GM19467 (cell line): Measurements from ENCODE around the gene PIEZO2.

Experiments used
- ATAC-seq: cut with Tn5 transposase; IDR thresholded peaks from one replicate; pipeline ENCODE4 v1.9.1; 2021; ENCODE audit warnings: mild to moderate bottlenecking, moderate library complexity; ENCODE audit not compliant: unreplicated experiment

Gene PIEZO2

GRCh38 chr18:10989486-10989885, 159.9 kb downstream of the PIEZO2 start:
- ATAC-seq: no peak

GRCh38 chr18:10985689-10986088, 163.7 kb downstream of the PIEZO2 start:
- ATAC-seq: no peak

DNA sequence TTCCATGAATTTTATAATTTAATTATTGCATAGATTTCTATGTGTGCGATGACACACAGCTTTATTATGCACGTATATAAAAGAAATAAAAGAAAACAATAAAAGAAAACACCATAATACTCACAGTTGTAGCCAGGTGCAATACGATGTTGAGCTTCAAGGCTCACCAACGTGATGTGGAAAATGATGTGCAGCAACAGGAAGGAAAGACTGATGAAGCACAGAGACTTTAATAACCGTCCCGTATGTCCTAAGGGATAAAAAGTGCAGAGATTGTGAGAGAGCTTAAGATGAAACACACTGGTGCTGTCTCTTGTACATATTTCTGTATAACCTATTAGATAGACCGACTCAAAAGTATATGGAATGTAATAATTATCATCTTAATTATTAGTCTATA, 170.0 kb downstream of the PIEZO2 start:
- no peak for ATAC-seq

DNA sequence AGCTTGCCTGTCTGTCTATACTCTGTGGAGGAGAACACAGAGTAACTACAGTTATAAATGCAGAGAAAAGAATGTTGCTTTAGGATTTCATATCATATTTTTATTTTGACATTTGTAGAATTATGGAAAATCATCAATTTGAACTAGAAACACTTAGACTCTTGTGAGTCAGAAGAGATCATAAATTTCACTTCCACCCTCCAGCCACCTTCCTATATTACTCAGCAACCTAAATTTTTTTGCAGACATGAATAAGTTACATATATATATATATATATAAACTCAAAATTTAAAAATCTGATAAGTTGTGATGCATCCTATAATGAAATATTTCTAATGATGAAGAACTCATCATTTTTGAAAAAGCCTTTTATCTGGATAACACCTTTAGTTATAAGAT, 172.3 kb downstream of the PIEZO2 start:
- no peak for ATAC-seq

- no peak for ATAC-seq
Observed at GRCh38 chr18:10973567-10974203, 175.7 kb downstream of the PIEZO2 start.

- no peak for ATAC-seq
Observed at GRCh38 chr18:10971717-10972116, 177.7 kb downstream of the PIEZO2 start.

- no peak for ATAC-seq
Observed at GRCh38 chr18:10965119-10965518, 184.2 kb downstream of the PIEZO2 start.

DNA sequence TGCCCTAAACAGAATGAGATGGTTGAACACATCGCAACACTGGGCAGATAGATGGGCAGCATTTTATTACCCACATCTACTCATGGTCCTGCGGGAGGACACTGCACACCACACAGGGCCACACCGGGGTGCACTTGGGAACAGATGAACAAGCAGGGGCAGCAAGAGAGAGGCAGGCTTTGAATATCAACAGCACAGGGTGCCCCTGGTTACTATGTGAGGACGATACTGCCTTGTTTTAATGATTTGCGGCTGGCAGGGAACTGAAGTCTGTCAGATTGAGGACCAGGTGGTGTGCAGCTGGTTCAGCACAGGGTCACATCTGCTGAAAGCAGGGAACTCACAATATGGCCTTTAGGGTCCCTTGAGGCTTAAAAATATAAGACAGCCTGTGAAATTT, 195.7 kb downstream of the PIEZO2 start:
- ATAC-seq: no peak

DNA sequence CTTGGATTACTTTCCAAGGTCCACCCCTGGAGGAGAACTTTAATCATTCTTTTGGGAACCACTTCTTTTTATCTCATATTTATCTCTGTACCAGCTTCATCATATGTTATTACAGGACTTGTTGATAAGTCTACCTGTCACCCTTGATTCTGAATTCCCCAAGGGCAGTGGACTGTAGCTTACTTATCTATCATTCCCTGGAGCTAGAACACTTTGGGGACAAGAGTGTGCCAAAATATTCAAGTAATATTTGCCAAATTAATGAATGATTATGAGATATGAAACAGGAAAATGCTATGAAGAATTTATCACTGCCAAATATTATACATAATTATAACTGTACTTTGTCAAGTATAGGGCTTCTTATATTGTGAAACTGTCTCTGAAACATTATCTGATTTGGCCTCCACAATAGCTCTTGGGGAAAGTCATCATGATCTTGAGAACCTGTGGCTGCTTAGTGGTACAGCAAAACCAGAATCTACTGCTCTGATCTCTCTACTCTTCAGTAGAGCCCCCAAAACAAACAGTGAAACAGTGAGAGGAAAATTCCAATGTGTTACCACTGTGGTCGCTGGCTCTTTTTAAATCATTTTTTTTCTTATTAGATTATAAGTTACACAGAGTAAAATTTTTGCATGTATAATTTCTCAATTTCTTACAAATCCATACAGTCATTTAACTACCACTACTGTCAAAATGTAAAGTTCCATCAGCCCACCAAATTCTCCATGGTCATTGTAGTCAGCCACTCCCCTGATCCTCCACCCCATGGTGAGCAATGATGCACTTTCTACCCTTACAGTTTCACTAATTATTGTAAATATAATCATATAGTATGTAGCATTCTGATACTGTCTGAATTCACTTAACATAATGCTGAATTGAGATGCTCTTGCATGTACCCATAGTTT, 197.5 kb downstream of the PIEZO2 start:
- ATAC-seq: no peak

DNA sequence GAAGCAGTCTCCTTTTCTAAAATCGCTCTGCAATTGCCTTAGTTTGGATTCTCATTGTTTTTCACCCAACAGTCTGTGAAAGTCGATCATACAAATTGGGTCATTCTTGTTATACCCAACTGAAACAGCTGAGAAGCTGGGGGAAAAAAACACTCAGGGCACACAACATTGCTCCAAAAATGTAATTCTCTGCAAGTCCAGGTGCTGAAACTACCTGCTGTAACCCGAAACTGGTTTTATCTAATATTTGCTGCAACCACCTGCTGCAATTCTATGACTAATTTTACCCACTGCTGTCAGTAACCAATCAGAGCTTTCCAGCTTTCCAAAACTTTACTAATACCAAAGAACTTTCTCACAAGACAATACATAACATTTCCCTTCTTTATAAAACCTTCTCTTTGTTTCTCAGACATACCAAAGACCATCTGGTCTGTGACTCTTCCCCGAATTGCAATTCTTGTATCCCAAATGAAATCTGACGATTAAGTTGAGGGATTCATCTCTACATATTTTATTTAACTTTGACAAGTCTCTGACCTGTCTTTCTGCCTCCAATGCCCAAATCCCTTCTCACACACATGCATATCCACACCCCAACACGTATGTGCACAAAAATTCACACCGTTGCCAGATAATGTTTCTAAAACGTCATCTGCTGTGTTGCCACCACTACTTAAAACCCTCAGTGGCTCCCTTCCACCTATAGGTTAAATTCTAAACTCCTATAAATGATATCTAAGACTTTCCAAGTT, 198.3 kb downstream of the PIEZO2 start:
- ATAC-seq: no peak

- no peak for ATAC-seq
Observed at GRCh38 chr18:10950080-10950875, 199.1 kb downstream of the PIEZO2 start.

DNA sequence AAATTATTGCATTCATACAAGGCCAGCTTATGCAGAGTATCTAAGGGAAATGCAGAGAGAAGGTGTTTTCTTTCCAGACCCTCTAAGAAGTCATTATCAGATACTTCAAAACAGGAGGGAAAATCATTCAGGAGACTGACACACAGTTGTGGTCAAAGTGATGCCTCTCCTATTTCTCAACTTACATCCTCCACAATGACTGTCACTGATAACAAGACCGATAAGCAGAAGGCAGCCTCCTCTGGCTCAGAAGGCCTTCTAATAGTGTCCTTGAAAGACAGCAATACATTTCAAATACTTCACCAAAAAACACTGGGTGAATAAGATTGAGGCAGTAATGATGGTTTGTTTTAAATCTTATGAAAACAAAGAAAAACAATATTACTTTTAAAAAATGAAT, 199.7 kb downstream of the PIEZO2 start:
- no peak for ATAC-seq

GRCh38 chr18:10948421-10948820, 200.9 kb downstream of the PIEZO2 start:
- no peak for ATAC-seq

GRCh38 chr18:10946058-10946457, 203.3 kb downstream of the PIEZO2 start:
- ATAC-seq: no peak

DNA sequence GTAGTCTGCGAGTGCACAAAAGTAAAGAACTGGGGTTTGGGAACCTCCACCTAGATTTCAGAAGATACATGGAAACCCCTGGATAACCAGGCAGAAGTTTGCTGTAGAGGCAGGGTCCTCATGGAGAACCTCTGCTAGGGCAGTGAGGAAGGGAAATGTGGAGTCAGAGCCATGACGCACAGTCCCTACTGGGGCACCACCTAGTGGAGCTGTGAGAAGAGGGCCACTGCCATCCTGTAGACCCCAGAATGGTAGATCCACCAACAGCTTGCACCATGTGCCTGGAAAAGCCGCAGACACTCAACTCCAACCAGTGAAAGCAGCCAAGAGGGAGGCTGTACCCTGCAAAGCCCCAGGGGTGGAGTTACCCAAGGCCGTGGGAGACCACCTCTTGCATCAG, 206.4 kb downstream of the PIEZO2 start:
- no peak for ATAC-seq

GRCh38 chr18:10939822-10940221, 209.5 kb downstream of the PIEZO2 start:
- no peak for ATAC-seq

- ATAC-seq: no peak
Observed at GRCh38 chr18:10937743-10938640, 211.4 kb downstream of the PIEZO2 start.

DNA sequence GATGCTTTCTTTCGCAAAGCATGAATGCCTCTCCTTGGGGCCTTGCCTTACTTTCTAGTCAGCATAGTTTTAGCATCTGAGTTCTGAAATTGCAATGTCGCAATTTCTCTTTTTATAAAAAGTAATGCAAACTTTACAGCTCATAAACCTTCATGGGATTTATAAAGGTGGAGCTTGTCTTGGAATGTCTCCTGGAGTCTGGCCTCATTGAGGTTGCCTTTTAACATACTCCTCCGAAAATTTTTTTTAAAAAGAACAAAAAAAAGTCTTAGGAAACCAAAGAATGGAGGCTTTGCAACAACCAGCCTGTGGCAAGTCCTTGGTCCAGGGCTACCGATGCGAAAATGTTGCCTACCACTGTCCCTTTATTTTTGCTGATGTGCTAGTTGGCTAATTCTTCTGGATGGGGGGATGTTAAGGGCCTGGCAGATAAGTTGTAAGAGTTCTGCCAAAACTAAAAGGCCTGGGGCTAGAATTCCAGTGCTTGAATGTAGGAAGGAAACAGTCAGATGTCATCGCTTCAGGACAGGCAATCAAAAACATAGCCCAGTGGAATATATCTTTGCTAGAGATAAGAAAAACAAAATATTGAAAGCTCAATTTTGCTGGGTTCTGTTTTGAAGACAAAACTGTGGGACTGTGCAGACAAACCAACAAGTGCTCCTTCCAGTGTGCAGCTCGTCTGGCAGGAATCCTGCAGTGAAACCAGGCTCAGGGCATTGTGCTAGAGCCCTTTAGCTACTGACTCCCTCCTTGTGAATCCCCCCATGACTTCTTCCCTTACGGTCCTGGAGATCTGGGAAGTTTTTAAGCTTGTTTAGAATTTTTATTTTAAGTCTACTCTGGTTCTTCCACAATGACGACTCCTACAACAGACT, 213.0 kb downstream of the PIEZO2 start:
- no peak for ATAC-seq

- ATAC-seq: no peak
Observed at GRCh38 chr18:10935588-10935987, 213.8 kb downstream of the PIEZO2 start.
